ENCODE measurements around the gene ING1. TPM values are rescaled to one million over a fixed set of nuclear protein-coding genes. Genes with fewer than 3 reads are reported as not detected.

Gene ING1
- 21.1 and 21.2 TPM in 2 replicates for polyA plus RNA-seq (2013)

- H3K79me2 ChIP-seq (ENCODE audit: control insufficient read depth, insufficient read depth, low read length, poor library complexity) = peaks cover 30% of the 10 kb centered on the region
- peak within 1 kb of the TSS; percentile 98 for H2BK120ac ChIP-seq (ENCODE audit: insufficient read depth, low read length, poor library complexity)
- peaks cover 0 to 4% of the 10 kb centered on the region in 2 experiments for H3K4me1 ChIP-seq (ENCODE audit: control insufficient read depth in 1 of 2, insufficient read depth in 2 of 2, low read length in 2 of 2)
- H2AFZ ChIP-seq (ENCODE audit: insufficient read depth, low read length, poor library complexity) = peak within 1 kb of the TSS; percentile 96
- DNase-seq = no peak
- H4K12ac ChIP-seq (ENCODE audit: low read depth, low read length) = peak within 1 kb of the TSS; percentile 95
- H3K4me3 ChIP-seq (ENCODE audit: low read depth, low read length) = peak within 1 kb of the TSS; percentile 89
- H3K14ac ChIP-seq (ENCODE audit: low read length) = peak within 1 kb of the TSS; percentile 99
- H3K23ac ChIP-seq (ENCODE audit: low read length) = peak within 1 kb of the TSS; percentile 47
- peak within 1 kb of the TSS; percentile 98 for H2BK5ac ChIP-seq (ENCODE audit: low read depth, low read length, poor library complexity)
- WGBS (ENCODE audit: extremely low coverage, insufficient coverage, insufficient read length) = no CpG with 5 or more reads among the region's 45 CpGs
- peaks cover 28% of the 10 kb centered on the region for H3K79me1 ChIP-seq (ENCODE audit: low read length)
- H2BK12ac ChIP-seq (ENCODE audit: low read length) = peak within 1 kb of the TSS; percentile 66
- H3K27me3 ChIP-seq (ENCODE audit: insufficient read depth, low read length) = no peaks in the 10 kb centered on the region
- no peaks in the 10 kb centered on the region for H3K36me3 ChIP-seq (ENCODE audit: control insufficient read depth in 1 of 2, insufficient read depth in 2 of 2, low read length in 2 of 2)
- H2AK5ac ChIP-seq (ENCODE audit: low read length) = peak within 1 kb of the TSS; percentile 99
- H3K27ac ChIP-seq (ENCODE audit: low read depth, low read length) = peak within 1 kb of the TSS; percentile 99
- H3K18ac ChIP-seq (ENCODE audit: low read length) = peak within 1 kb of the TSS; percentile 99
- no peaks in the 10 kb centered on the region for H3K9me3 ChIP-seq (ENCODE audit: insufficient read depth, low read depth, low read length)
- peak within 1 kb of the TSS; percentile 99 for H4K91ac ChIP-seq (ENCODE audit: low read depth, low read length)
- H3K9ac ChIP-seq (ENCODE audit: low read length) = peak within 1 kb of the TSS; percentile 100
- H4K8ac ChIP-seq (ENCODE audit: low read depth, low read length) = peak within 1 kb of the TSS; percentile 95
- peak within 1 kb of the TSS; percentile 88 for H3K4ac ChIP-seq (ENCODE audit: low read depth, low read length)
- peak within 1 kb of the TSS; percentile 99 for H3K4me2 ChIP-seq (ENCODE audit: low read length)
These were observed at the start of gene ING1 for GRCh38 chr13:110713642-110713952. Gene ING1, plus strand, starts transcription at chr13:110713700. Its CDS starts 450 bp downstream, at chr13:110714150.

GRCh38 chr13:110664041-110664440, 49.5 kb upstream of the ING1 start:
- Histone ChIP-seq H2AFZ (ENCODE audit: insufficient read depth, low read length, poor library complexity) (no peak overlapping the region), H3K9ac (ENCODE audit: low read length) (no peak overlapping the region), H3K4me2 (ENCODE audit: low read length) (no peak overlapping the region), H4K12ac (ENCODE audit: low read depth, low read length) (no peak overlapping the region), H4K91ac (ENCODE audit: low read depth, low read length) (no peak overlapping the region), H3K18ac (ENCODE audit: low read length) (no peak overlapping the region), H3K14ac (ENCODE audit: low read length) (no peak overlapping the region), H2BK120ac (ENCODE audit: insufficient read depth, low read length, poor library complexity) (no peak overlapping the region), H3K9me3 (ENCODE audit: insufficient read depth, low read depth, low read length) (peaks cover 1% of the 10 kb centered on the region), H2AK5ac (ENCODE audit: low read length) (no peak overlapping the region), H3K27me3 (ENCODE audit: insufficient read depth, low read length) (no peaks in the 10 kb centered on the region), H3K36me3 (ENCODE audit: control insufficient read depth in 1 of 2, insufficient read depth in 2 of 2, low read length in 2 of 2) (peaks cover 32 to 45% of the 10 kb centered on the region in 2 experiments), H3K79me1 (ENCODE audit: low read length) (peaks cover 2% of the 10 kb centered on the region), H3K79me2 (ENCODE audit: control insufficient read depth, insufficient read depth, low read length, poor library complexity) (no peaks in the 10 kb centered on the region), H3K23ac (ENCODE audit: low read length) (no peak overlapping the region), H2BK5ac (ENCODE audit: low read depth, low read length, poor library complexity) (no peak overlapping the region), H3K4me1 (ENCODE audit: control insufficient read depth in 1 of 2, insufficient read depth in 2 of 2, low read length in 2 of 2) (peaks cover 7 to 8% of the 10 kb centered on the region in 2 experiments), H3K27ac (ENCODE audit: low read depth, low read length) (no peak overlapping the region), H3K4me3 (ENCODE audit: low read depth, low read length) (no peak overlapping the region), H3K4ac (ENCODE audit: low read depth, low read length) (no peak overlapping the region), H2BK12ac (ENCODE audit: low read length) (no peak overlapping the region), H4K8ac (ENCODE audit: low read depth, low read length) (no peak overlapping the region)
- WGBS (ENCODE audit: extremely low coverage, insufficient coverage, insufficient read length) = no CpG with 5 or more reads among the region's 7 CpGs
- DNase-seq = no peak

GRCh38 chr13:110664673-110665072, 48.8 kb upstream of the ING1 start:
- H3K23ac ChIP-seq (ENCODE audit: low read length) = no peak overlapping the region
- H3K14ac ChIP-seq (ENCODE audit: low read length) = no peak overlapping the region
- no peak overlapping the region for H4K8ac ChIP-seq (ENCODE audit: low read depth, low read length)
- no peak overlapping the region for H2AK5ac ChIP-seq (ENCODE audit: low read length)
- peaks cover 7 to 8% of the 10 kb centered on the region in 2 experiments for H3K4me1 ChIP-seq (ENCODE audit: control insufficient read depth in 1 of 2, insufficient read depth in 2 of 2, low read length in 2 of 2)
- H3K27ac ChIP-seq (ENCODE audit: low read depth, low read length) = no peak overlapping the region
- no peak overlapping the region for H4K91ac ChIP-seq (ENCODE audit: low read depth, low read length)
- H3K27me3 ChIP-seq (ENCODE audit: insufficient read depth, low read length) = no peaks in the 10 kb centered on the region
- H3K9ac ChIP-seq (ENCODE audit: low read length) = no peak overlapping the region
- DNase-seq = no peak
- H3K36me3 ChIP-seq (ENCODE audit: control insufficient read depth in 1 of 2, insufficient read depth in 2 of 2, low read length in 2 of 2) = peaks cover 37 to 49% of the 10 kb centered on the region in 2 experiments
- H2BK120ac ChIP-seq (ENCODE audit: insufficient read depth, low read length, poor library complexity) = no peak overlapping the region
- H2BK5ac ChIP-seq (ENCODE audit: low read depth, low read length, poor library complexity) = no peak overlapping the region
- no peak overlapping the region for H4K12ac ChIP-seq (ENCODE audit: low read depth, low read length)
- no peak overlapping the region for H3K4ac ChIP-seq (ENCODE audit: low read depth, low read length)
- peaks cover 2% of the 10 kb centered on the region for H3K79me1 ChIP-seq (ENCODE audit: low read length)
- no CpG with 5 or more reads among the region's 11 CpGs for WGBS (ENCODE audit: extremely low coverage, insufficient coverage, insufficient read length)
- peaks cover 4% of the 10 kb centered on the region for H3K9me3 ChIP-seq (ENCODE audit: insufficient read depth, low read depth, low read length)
- H2AFZ ChIP-seq (ENCODE audit: insufficient read depth, low read length, poor library complexity) = no peak overlapping the region
- no peak overlapping the region for H3K18ac ChIP-seq (ENCODE audit: low read length)
- H3K79me2 ChIP-seq (ENCODE audit: control insufficient read depth, insufficient read depth, low read length, poor library complexity) = no peaks in the 10 kb centered on the region
- no peak overlapping the region for H3K4me2 ChIP-seq (ENCODE audit: low read length)
- no peak overlapping the region for H3K4me3 ChIP-seq (ENCODE audit: low read depth, low read length)
- no peak overlapping the region for H2BK12ac ChIP-seq (ENCODE audit: low read length)

GRCh38 chr13:110665491-110666254, 47.8 kb upstream of the ING1 start:
- no CpG with 5 or more reads among the region's 23 CpGs for WGBS (ENCODE audit: extremely low coverage, insufficient coverage, insufficient read length)

More at GRCh38 chr13:110665491-110666254, 47.8 kb upstream of the ING1 start:
- H3K79me2 ChIP-seq (ENCODE audit: control insufficient read depth, insufficient read depth, low read length, poor library complexity) = no peaks in the 10 kb centered on the region
- H3K4me3 ChIP-seq (ENCODE audit: low read depth, low read length) = no peak overlapping the region
- H3K4ac ChIP-seq (ENCODE audit: low read depth, low read length) = no peak overlapping the region
- H2AFZ ChIP-seq (ENCODE audit: insufficient read depth, low read length, poor library complexity) = no peak overlapping the region
- no peaks in the 10 kb centered on the region for H3K27me3 ChIP-seq (ENCODE audit: insufficient read depth, low read length)
- DNase-seq = no peak
- peaks cover 7% of the 10 kb centered on the region for H3K9me3 ChIP-seq (ENCODE audit: insufficient read depth, low read depth, low read length)
- no peak overlapping the region for H3K18ac ChIP-seq (ENCODE audit: low read length)
- no peak overlapping the region for H4K12ac ChIP-seq (ENCODE audit: low read depth, low read length)
- H2BK12ac ChIP-seq (ENCODE audit: low read length) = no peak overlapping the region
- no peak overlapping the region for H3K23ac ChIP-seq (ENCODE audit: low read length)
- no peak overlapping the region for H2BK120ac ChIP-seq (ENCODE audit: insufficient read depth, low read length, poor library complexity)
- H3K27ac ChIP-seq (ENCODE audit: low read depth, low read length) = no peak overlapping the region
- H3K14ac ChIP-seq (ENCODE audit: low read length) = no peak overlapping the region
- H3K79me1 ChIP-seq (ENCODE audit: low read length) = peaks cover 2% of the 10 kb centered on the region
- H4K91ac ChIP-seq (ENCODE audit: low read depth, low read length) = no peak overlapping the region
- no peak overlapping the region for H2AK5ac ChIP-seq (ENCODE audit: low read length)
- no peak overlapping the region for H3K9ac ChIP-seq (ENCODE audit: low read length)
- no peak overlapping the region for H2BK5ac ChIP-seq (ENCODE audit: low read depth, low read length, poor library complexity)
- peaks cover 43 to 56% of the 10 kb centered on the region in 2 experiments for H3K36me3 ChIP-seq (ENCODE audit: control insufficient read depth in 1 of 2, insufficient read depth in 2 of 2, low read length in 2 of 2)
- no peak overlapping the region for H4K8ac ChIP-seq (ENCODE audit: low read depth, low read length)
- H3K4me2 ChIP-seq (ENCODE audit: low read length) = no peak overlapping the region
- peaks cover 7 to 8% of the 10 kb centered on the region in 2 experiments for H3K4me1 ChIP-seq (ENCODE audit: control insufficient read depth in 1 of 2, insufficient read depth in 2 of 2, low read length in 2 of 2)

Measured in trophoblast cell (in vitro differentiated cells and primary cell).